Gastrocnemius medialis (tissue), 4 donors: ENCODE data around the gene DBET.
"Not testable (repeated sequence)": the region's sequence is repeated elsewhere in the genome, so short reads cannot be mapped to it uniquely, and the experiment has no call there.

Experiments
- CTCF ChIP-seq, 5 experiments: fragments of 450-650 bp in 3 of 5; fragments of 200-600 bp in 2 of 5; sonication (generic) in 2 of 5; IDR thresholded peaks in 4 of 5; conservative IDR thresholded peaks in 1 of 5; 1 replicate in 4 of 5; 2 replicates in 1 of 5; pipeline ENCODE4 v1.5.1; 2016 to 2019; ENCODE audit warnings: antibody characterized with exemption in 5 of 5, mild to moderate bottlenecking in 3 of 5, moderate library complexity in 3 of 5
- POLR2A ChIP-seq, 2 donors: fragments of 450-650 bp; IDR thresholded peaks; one replicate each; pipeline ENCODE4 v1.6.1; 2017; ENCODE audit warnings: antibody characterized with exemption in 2 of 2, mild to moderate bottlenecking in 2 of 2, moderate library complexity in 2 of 2

GRCh38 chr4:190022614-190023281 is 41.6 kb upstream of the DBET start:
- TF ChIP-seq POLR2A (IDR thresholded peaks at IDR 0.05); CTCF (IDR thresholded peaks at IDR 0.05 in 4 of 5, conservative IDR thresholded peaks at IDR 0.05 in 1 of 5): not testable (repeated sequence)
